ENCODE measurements around the gene CBX1.

CBX1 gene

DNA sequence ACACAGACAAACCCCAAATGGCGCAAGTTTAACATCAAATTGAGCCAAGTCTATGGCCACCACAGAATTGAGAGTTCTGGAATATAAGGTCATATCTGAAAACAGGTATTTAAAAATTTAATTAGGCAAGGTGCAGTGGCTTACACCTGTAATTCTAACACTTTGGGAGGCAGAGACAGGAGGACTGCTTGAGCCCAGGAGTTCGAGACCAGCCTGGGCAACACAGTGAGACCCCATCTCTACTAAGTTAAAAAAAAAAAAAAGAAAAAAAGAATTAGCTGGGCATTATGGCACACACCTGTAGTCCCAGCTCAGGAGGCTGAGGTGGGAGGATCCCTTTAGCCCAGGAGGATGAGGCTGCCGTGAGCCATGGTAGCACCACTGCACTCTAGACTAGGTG, 34.0 kb downstream of the CBX1 start:
- Histone ChIP-seq H3K9me3 (ENCODE audit: control insufficient read depth, insufficient read depth, low read length) (no peaks in the 10 kb centered on the region), H3K79me2 (ENCODE audit: control insufficient read depth, low read length) (no peaks in the 10 kb centered on the region), H3K4me1 (ENCODE audit: control insufficient read depth, low read length) (no peaks in the 10 kb centered on the region), H3K9me2 (replicated peaks; ENCODE audit: control insufficient read depth, low read length) (no peaks in the 10 kb centered on the region), H3K4me3 (ENCODE audit: low read length) (no peak overlapping the region), H3K36me3 (ENCODE audit: control insufficient read depth, low read length) (peaks cover 76% of the 10 kb centered on the region), H4K20me1 (ENCODE audit: control insufficient read depth, insufficient read depth, low read depth, low read length) (peaks cover 2% of the 10 kb centered on the region; the same call in 1 of the 2 replicates), H3K27me3 (ENCODE audit: control insufficient read depth, low read length) (no peaks in the 10 kb centered on the region), H3K4me2 (ENCODE audit: low read length) (no peak overlapping the region), H3K27ac (ENCODE audit: low read depth, low read length) (no peak overlapping the region), H3F3A (ENCODE audit: control insufficient read depth, insufficient read depth) (peaks cover 10% of the 10 kb centered on the region)
- TF ChIP-seq, protein P1, sequence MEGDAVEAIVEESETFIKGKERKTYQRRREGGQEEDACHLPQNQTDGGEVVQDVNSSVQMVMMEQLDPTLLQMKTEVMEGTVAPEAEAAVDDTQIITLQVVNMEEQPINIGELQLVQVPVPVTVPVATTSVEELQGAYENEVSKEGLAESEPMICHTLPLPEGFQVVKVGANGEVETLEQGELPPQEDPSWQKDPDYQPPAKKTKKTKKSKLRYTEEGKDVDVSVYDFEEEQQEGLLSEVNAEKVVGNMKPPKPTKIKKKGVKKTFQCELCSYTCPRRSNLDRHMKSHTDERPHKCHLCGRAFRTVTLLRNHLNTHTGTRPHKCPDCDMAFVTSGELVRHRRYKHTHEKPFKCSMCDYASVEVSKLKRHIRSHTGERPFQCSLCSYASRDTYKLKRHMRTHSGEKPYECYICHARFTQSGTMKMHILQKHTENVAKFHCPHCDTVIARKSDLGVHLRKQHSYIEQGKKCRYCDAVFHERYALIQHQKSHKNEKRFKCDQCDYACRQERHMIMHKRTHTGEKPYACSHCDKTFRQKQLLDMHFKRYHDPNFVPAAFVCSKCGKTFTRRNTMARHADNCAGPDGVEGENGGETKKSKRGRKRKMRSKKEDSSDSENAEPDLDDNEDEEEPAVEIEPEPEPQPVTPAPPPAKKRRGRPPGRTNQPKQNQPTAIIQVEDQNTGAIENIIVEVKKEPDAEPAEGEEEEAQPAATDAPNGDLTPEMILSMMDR (IDR thresholded peaks at IDR 0.05; ENCODE audit: low read depth, low read length, poor library complexity, severe bottlenecking) = no peak
- no peak for TF ChIP-seq EZH2phosphoT487 (IDR thresholded peaks at IDR 0.05; ENCODE audit: borderline replicate concordance, low read length)

DNA sequence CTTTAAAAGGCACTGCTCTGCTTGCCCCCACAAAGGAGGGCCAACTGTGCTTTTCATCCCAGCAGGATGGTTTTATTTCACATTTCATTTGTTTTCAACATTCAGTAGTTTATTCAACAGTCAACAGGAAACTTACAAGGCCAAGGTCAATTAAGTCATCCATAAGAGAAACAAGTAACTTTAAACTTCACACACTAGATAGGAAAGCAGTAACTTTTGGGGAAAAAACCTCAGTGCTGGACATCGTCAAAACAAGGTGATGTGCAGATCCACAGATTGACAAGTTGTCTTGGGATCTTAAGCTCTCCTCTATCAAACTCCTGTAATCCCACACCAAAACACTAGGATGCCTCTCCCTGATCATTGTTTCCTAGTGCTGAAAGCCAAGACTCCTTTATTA, 34.6 kb downstream of the CBX1 start:
- Histone ChIP-seq H4K20me1 (ENCODE audit: control insufficient read depth, insufficient read depth, low read depth, low read length) (peaks cover 2% of the 10 kb centered on the region; the same call in 1 of the 2 replicates), H3K27ac (ENCODE audit: low read depth, low read length) (no peak overlapping the region), H3K9me2 (replicated peaks; ENCODE audit: control insufficient read depth, low read length) (no peaks in the 10 kb centered on the region), H3K79me2 (ENCODE audit: control insufficient read depth, low read length) (no peaks in the 10 kb centered on the region), H3K36me3 (ENCODE audit: control insufficient read depth, low read length) (peaks cover 78% of the 10 kb centered on the region), H3K27me3 (ENCODE audit: control insufficient read depth, low read length) (no peaks in the 10 kb centered on the region), H3K4me1 (ENCODE audit: control insufficient read depth, low read length) (no peaks in the 10 kb centered on the region), H3K4me3 (ENCODE audit: low read length) (no peak overlapping the region), H3F3A (ENCODE audit: control insufficient read depth, insufficient read depth) (peaks cover 10% of the 10 kb centered on the region), H3K4me2 (ENCODE audit: low read length) (no peak overlapping the region), H3K9me3 (ENCODE audit: control insufficient read depth, insufficient read depth, low read length) (no peaks in the 10 kb centered on the region)
- TF ChIP-seq, protein P1 (IDR thresholded peaks at IDR 0.05; ENCODE audit: low read depth, low read length, poor library complexity, severe bottlenecking) = no peak
- no peak for TF ChIP-seq EZH2phosphoT487 (IDR thresholded peaks at IDR 0.05; ENCODE audit: borderline replicate concordance, low read length)

DNA sequence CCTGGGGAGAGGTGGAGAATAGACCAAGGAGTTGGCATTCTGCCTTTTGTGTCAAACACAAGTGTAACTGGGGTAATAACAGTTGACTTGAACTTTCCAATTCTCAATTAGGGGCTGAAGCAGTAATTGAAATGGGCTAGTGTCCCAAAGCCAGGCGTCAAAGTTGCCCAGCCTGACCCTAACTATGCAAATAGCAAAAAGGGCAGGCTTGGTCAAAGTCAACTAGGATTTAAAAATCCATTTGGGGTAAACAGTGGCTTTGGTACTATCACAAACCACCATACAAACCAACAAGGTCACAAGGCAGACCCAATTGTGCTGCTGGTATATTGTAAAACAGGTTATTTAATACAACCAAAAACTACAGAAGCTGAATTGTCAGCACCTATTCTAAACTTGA, 35.1 kb downstream of the CBX1 start:
- no peak for TF ChIP-seq EZH2phosphoT487 (IDR thresholded peaks at IDR 0.05; ENCODE audit: borderline replicate concordance, low read length)
- no peaks in the 10 kb centered on the region for H3K27me3 ChIP-seq (ENCODE audit: control insufficient read depth, low read length)
- H3F3A ChIP-seq (ENCODE audit: control insufficient read depth, insufficient read depth) = peaks cover 10% of the 10 kb centered on the region
- H3K27ac ChIP-seq (ENCODE audit: low read depth, low read length) = no peak overlapping the region
- H3K4me2 ChIP-seq (ENCODE audit: low read length) = no peak overlapping the region
- H3K4me1 ChIP-seq (ENCODE audit: control insufficient read depth, low read length) = no peaks in the 10 kb centered on the region
- no peaks in the 10 kb centered on the region for H3K9me2 ChIP-seq (replicated peaks; ENCODE audit: control insufficient read depth, low read length)
- no peaks in the 10 kb centered on the region for H3K9me3 ChIP-seq (ENCODE audit: control insufficient read depth, insufficient read depth, low read length)
- H3K36me3 ChIP-seq (ENCODE audit: control insufficient read depth, low read length) = peaks cover 76% of the 10 kb centered on the region
- H3K4me3 ChIP-seq (ENCODE audit: low read length) = no peak overlapping the region
- peaks cover 2% of the 10 kb centered on the region; the same call in 1 of the 2 replicates for H4K20me1 ChIP-seq (ENCODE audit: control insufficient read depth, insufficient read depth, low read depth, low read length)
- H3K79me2 ChIP-seq (ENCODE audit: control insufficient read depth, low read length) = no peaks in the 10 kb centered on the region

DNA sequence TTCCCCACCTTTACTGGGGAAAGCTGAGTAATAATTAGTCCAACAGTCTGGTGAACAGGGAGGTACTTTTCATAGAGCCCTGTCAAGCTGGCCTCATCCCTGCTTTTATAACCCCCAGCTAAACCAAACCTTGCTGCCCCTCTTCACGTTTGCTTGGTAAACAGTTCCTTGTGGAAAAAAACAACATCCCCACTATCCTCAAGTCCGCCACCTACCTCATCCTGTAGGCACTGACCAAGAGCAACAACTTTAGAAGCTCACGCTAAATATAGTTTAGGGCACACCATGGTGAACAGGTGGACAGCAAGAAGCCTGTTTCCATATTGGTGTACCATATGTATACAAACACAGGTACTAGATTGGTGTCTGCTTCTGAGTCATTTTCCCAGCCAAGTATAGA, 36.6 kb downstream of the CBX1 start:
- Histone ChIP-seq H3K79me2 (ENCODE audit: control insufficient read depth, low read length) (peaks cover 8% of the 10 kb centered on the region), H3K9me2 (replicated peaks; ENCODE audit: control insufficient read depth, low read length) (no peaks in the 10 kb centered on the region), H3K4me2 (ENCODE audit: low read length) (no peak overlapping the region), H3K9me3 (ENCODE audit: control insufficient read depth, insufficient read depth, low read length) (no peaks in the 10 kb centered on the region), H3F3A (ENCODE audit: control insufficient read depth, insufficient read depth) (peaks cover 6% of the 10 kb centered on the region; the same call in 1 of the 2 replicates), H3K27ac (ENCODE audit: low read depth, low read length) (no peak overlapping the region), H3K27me3 (ENCODE audit: control insufficient read depth, low read length) (no peaks in the 10 kb centered on the region), H3K4me1 (ENCODE audit: control insufficient read depth, low read length) (no peaks in the 10 kb centered on the region), H3K4me3 (ENCODE audit: low read length) (no peak overlapping the region), H3K36me3 (ENCODE audit: control insufficient read depth, low read length) (peaks cover 80% of the 10 kb centered on the region), H4K20me1 (ENCODE audit: control insufficient read depth, insufficient read depth, low read depth, low read length) (peaks cover 4% of the 10 kb centered on the region; the same call in 1 of the 2 replicates)
- TF ChIP-seq, protein P1 (IDR thresholded peaks at IDR 0.05; ENCODE audit: low read depth, low read length, poor library complexity, severe bottlenecking) = no peak

All from DOHH2 (cell line).